Endothelial cell (in vitro differentiated cells): ENCODE data around the gene LMOD1. TPM values are rescaled to one million over a fixed set of nuclear protein-coding genes. Genes with fewer than 3 reads are reported as not detected.

Experiments used
- DNase-seq: peaks from one replicate; pipeline ENCODE4 v3.0.0; 2021; ENCODE audit warnings: low spot score
- H3K27ac Mint-ChIP-seq: one replicate; pipeline ENCODE4 v1.8.0; 2021; ENCODE audit warnings: mixed read lengths, inconsistent platforms; ENCODE audit not compliant: unreplicated experiment
- H3K27me3 Mint-ChIP-seq: one replicate; pipeline ENCODE4 v1.8.0; 2021; ENCODE audit warnings: mild to moderate bottlenecking, moderate library complexity, mixed read lengths, inconsistent platforms; ENCODE audit not compliant: unreplicated experiment
- H3K36me3 Mint-ChIP-seq: one replicate; pipeline ENCODE4 v1.8.0; 2021; ENCODE audit warnings: mild to moderate bottlenecking, low read depth, mixed read lengths, inconsistent platforms; ENCODE audit not compliant: unreplicated experiment
- H3K4me1 Mint-ChIP-seq: one replicate; pipeline ENCODE4 v1.8.0; 2021; ENCODE audit warnings: mild to moderate bottlenecking, mixed read lengths, inconsistent platforms; ENCODE audit not compliant: unreplicated experiment
- H3K4me3 Mint-ChIP-seq: one replicate; pipeline ENCODE4 v1.8.0; 2021; ENCODE audit warnings: mild to moderate bottlenecking, mixed read lengths, inconsistent platforms; ENCODE audit not compliant: unreplicated experiment
- H3K9me3 Mint-ChIP-seq: one replicate; pipeline ENCODE4 v1.8.0; 2021; ENCODE audit warnings: mixed read lengths, inconsistent platforms; ENCODE audit not compliant: unreplicated experiment
- total RNA-seq: library from RNA; stranded (reverse); fragmentation: NEBNext Ultra II Directional; extraction: Animal tissue kit (Norgen Biotek cat#: 25700); gene quantifications from one replicate; pipeline ENCODE4 v1.2.1, GENCODE V29; 2021; ENCODE audit not compliant: unreplicated experiment
- TF ChIP-seq, protein P1 (sequence below): fragments of 200-600 bp; sonication (generic); IDR thresholded peaks from one replicate; pipeline ENCODE4 v1.5.0; 2021; ENCODE audit warnings: antibody characterized with exemption; ENCODE audit not compliant: unreplicated experiment

The LMOD1 gene
- total RNA-seq, 1 donor from 2014 or later: not detected

GRCh38 chr1:201984446-201984845 is 38.1 kb upstream of the LMOD1 start:
- Mint-ChIP-seq H3K27me3 (peaks cover 4% of the 10 kb centered on the region), H3K27ac (no peak overlapping the region), H3K9me3 (no peaks in the 10 kb centered on the region), H3K36me3 (peaks cover 9% of the 10 kb centered on the region), H3K4me1 (peaks cover 22% of the 10 kb centered on the region), H3K4me3 (no peak overlapping the region)
- TF ChIP-seq, protein P1, sequence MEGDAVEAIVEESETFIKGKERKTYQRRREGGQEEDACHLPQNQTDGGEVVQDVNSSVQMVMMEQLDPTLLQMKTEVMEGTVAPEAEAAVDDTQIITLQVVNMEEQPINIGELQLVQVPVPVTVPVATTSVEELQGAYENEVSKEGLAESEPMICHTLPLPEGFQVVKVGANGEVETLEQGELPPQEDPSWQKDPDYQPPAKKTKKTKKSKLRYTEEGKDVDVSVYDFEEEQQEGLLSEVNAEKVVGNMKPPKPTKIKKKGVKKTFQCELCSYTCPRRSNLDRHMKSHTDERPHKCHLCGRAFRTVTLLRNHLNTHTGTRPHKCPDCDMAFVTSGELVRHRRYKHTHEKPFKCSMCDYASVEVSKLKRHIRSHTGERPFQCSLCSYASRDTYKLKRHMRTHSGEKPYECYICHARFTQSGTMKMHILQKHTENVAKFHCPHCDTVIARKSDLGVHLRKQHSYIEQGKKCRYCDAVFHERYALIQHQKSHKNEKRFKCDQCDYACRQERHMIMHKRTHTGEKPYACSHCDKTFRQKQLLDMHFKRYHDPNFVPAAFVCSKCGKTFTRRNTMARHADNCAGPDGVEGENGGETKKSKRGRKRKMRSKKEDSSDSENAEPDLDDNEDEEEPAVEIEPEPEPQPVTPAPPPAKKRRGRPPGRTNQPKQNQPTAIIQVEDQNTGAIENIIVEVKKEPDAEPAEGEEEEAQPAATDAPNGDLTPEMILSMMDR: no peak
- no peak for DNase-seq

DNA sequence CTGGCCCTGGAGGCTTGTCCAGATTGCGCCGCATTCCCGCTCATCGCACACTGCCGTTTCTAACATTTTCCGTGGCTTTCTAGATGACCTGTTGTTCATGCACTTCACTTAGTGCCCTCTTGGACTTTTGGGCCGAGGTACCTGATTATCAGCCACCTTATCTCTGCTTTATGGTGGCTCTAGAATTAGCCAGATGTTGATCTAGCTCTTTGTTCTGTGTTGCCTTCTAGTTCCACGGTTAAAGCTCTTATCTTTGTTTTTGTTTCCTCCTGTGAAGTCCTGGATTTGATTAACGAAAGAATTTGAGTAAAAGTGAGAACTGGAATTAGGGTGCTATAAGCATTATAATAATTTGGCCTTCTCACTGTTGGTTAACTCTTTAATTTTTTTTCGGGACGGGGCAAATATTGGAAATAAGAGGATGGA is 37.0 kb upstream of the LMOD1 start:
- H3K36me3 Mint-ChIP-seq: peaks cover 6% of the 10 kb centered on the region
- no peaks in the 10 kb centered on the region for H3K9me3 Mint-ChIP-seq
- peaks cover 22% of the 10 kb centered on the region for H3K4me1 Mint-ChIP-seq
- no peak for DNase-seq
- TF ChIP-seq, protein P1: peak; percentile 4
- peak overlapping the region; percentile 99 for H3K4me3 Mint-ChIP-seq
- peaks cover 4% of the 10 kb centered on the region for H3K27me3 Mint-ChIP-seq
- peak overlapping the region; percentile 95 for H3K27ac Mint-ChIP-seq

GRCh38 chr1:201982623-201983379 is 36.5 kb upstream of the LMOD1 start, which contains the start of gene RNPEP:
Gene RNPEP (plus strand): TSS chr1:201982648. CDS start chr1:201982667, 19 bp downstream.
- DNase-seq: peak; percentile 56
- peaks cover 6% of the 10 kb centered on the region for H3K36me3 Mint-ChIP-seq
- TF ChIP-seq, protein P1: peak; percentile 4
- H3K4me1 Mint-ChIP-seq: peaks cover 22% of the 10 kb centered on the region
- no peaks in the 10 kb centered on the region for H3K9me3 Mint-ChIP-seq
- peak within 1 kb of the TSS; percentile 99 for H3K4me3 Mint-ChIP-seq
- H3K27me3 Mint-ChIP-seq: peaks cover 4% of the 10 kb centered on the region
- peak within 1 kb of the TSS; percentile 95 for H3K27ac Mint-ChIP-seq

DNA sequence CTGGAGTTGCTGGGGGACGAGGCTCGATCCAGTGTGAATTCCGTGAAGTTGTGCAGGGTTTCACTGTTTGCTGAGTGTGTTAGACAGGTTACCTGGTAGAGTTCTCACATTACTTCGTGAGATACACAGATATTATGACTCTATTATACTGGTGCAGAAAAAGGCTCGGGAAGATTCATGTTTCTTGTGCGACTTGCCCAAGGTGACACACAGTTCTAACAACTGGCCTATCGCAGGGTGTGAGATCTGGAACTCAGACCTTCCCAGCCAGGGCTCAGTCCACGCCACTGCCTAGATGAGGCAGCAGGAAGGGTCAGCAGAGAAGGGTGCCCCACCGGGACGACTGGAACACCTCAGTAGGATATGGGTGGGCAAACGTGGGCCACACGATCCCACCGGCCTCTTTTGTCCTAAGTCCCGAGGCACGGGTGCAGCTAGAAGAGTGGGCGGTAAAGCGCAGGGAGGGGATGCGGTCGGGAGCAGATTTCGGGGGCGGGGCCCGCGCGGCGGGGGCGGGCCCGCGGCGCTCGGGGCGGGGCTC is 35.8 kb upstream of the LMOD1 start:
- peak overlapping the region; percentile 79 for H3K27ac Mint-ChIP-seq
- peak overlapping the region; percentile 96 for H3K4me3 Mint-ChIP-seq
- DNase-seq: peak; percentile 83
- H3K27me3 Mint-ChIP-seq: peaks cover 4% of the 10 kb centered on the region
- no peaks in the 10 kb centered on the region for H3K9me3 Mint-ChIP-seq
- H3K4me1 Mint-ChIP-seq: peaks cover 22% of the 10 kb centered on the region
- TF ChIP-seq, protein P1: no peak
- peaks cover 6% of the 10 kb centered on the region for H3K36me3 Mint-ChIP-seq
